ENCODE data around the gene NEDD8.

Gene NEDD8

GRCh38 chr14:24171422-24172260 is 60.5 kb downstream of the NEDD8 start, which contains the start of gene REC8:
TSS of gene REC8 (plus strand) at chr14:24172080. CDS start at chr14:24172553, 473 bp downstream.
- no peak for TF ChIP-seq CTCF (IDR thresholded peaks at IDR 0.05; ENCODE audit: low read depth, low read length)
- no peak within 1 kb of the TSS for H3K4me3 ChIP-seq (ENCODE audit: low read depth, low read length)

- no peak overlapping the region for H3K4me3 ChIP-seq (ENCODE audit: low read depth, low read length)
- no peak for TF ChIP-seq CTCF (IDR thresholded peaks at IDR 0.05; ENCODE audit: low read depth, low read length)
These were observed 64.6 kb downstream of the NEDD8 start for GRCh38 chr14:24167469-24168114.

All from WI38 (cell line).